ENCODE data around the gene CCDC149. TPM values are rescaled to one million over a fixed set of nuclear protein-coding genes. Genes with fewer than 3 reads are reported as not detected.
"Not testable (repeated sequence)": the region's sequence is repeated elsewhere in the genome, so short reads cannot be mapped to it uniquely, and the experiment has no call there.

The CCDC149 gene
- total and polyA plus RNA-seq, 11 donors: 5.8 to 14.7 (median 9.9) TPM

- WGBS, 4 donors: 87 to 94% (median 93%) methylated on average over 5 to 6 of the region's 6 CpGs
- H3K27ac ChIP-seq: no peak overlapping the region
- DNase-seq (no peak), ATAC-seq (no peak)
- H3K9me3 ChIP-seq: peaks cover 0 to 8% (median 0%) of the 10 kb centered on the region in 12 donors
- no peak overlapping the region for H3K4me3 ChIP-seq
- H3K4me1 ChIP-seq: peaks cover 0 to 21% (median 8%) of the 10 kb centered on the region in 12 donors
- TF ChIP-seq CTCF (IDR thresholded peaks at IDR 0.05): no peak
- TF ChIP-seq POLR2A (IDR thresholded peaks at IDR 0.05): no peak
- H3K36me3 ChIP-seq: peaks cover 0 to 13% (median 7%) of the 10 kb centered on the region in 9 donors
- intact Hi-C loops (cut with DNase I): loop anchor here in 7 of 10 donors (5.0 to 10.0 kb wide), 11 partner anchors 60 to 430 kb away; partner anchors contain the start of genes DHX15 (in 3 of the 7), LGI2 (in 1 of the 7), SEPSECS (in 1 of the 7) and SOD3 (in 1 of the 7)
- H3K27me3 ChIP-seq: no peaks in the 10 kb centered on the region
Observed at GRCh38 chr4:24914460-24914859, 1.6 kb upstream of the CCDC149 start.

- Histone ChIP-seq H3K4me1 (peaks cover 0 to 21% (median 8%) of the 10 kb centered on the region in 12 donors), H3K4me3 (peak overlapping the region; percentile 12 to 93 (median 66)), H3K9me3 (peaks cover 0 to 8% (median 0%) of the 10 kb centered on the region in 12 donors), H3K27me3 (no peaks in the 10 kb centered on the region), H3K36me3 (peaks cover 0 to 25% (median 14%) of the 10 kb centered on the region in 9 donors), H3K27ac (peak overlapping the region; percentile 79 to 98 (median 91))
- TF ChIP-seq POLR2A (IDR thresholded peaks at IDR 0.05): no peak
- TF ChIP-seq CTCF (IDR thresholded peaks at IDR 0.05): no peak
- WGBS, 4 donors: 16 to 40% (median 17%) methylated on average over 9 to 25 of the region's 25 CpGs
- DNase-seq (no peak), ATAC-seq (no peak)
- intact Hi-C loops (cut with DNase I): loop anchor here in 7 of 10 donors (2.0 to 10.0 kb wide), 13 partner anchors 62 to 428 kb away; partner anchors contain the start of genes DHX15 (in 3 of the 7), LGI2 (in 1 of the 7), SEPSECS (in 1 of the 7) and SOD3 (in 1 of the 7)
Observed at GRCh38 chr4:24913119-24913485, 260 bp upstream of the CCDC149 start.

- peaks cover 0 to 21% (median 8%) of the 10 kb centered on the region in 12 donors for H3K4me1 ChIP-seq
- H3K9me3 ChIP-seq: peaks cover 0 to 8% (median 0%) of the 10 kb centered on the region in 12 donors
- ATAC-seq (no peak), DNase-seq (no peak)
- no peak overlapping the region for H3K4me3 ChIP-seq
- peaks cover 0 to 25% (median 14%) of the 10 kb centered on the region in 9 donors for H3K36me3 ChIP-seq
- TF ChIP-seq CTCF (IDR thresholded peaks at IDR 0.05): no peak
- TF ChIP-seq POLR2A (IDR thresholded peaks at IDR 0.05): no peak
- H3K27ac ChIP-seq: no peak overlapping the region
- no peaks in the 10 kb centered on the region for H3K27me3 ChIP-seq
- intact Hi-C loops (cut with DNase I): loop anchor here in 7 of 10 donors (5.0 to 10.0 kb wide), 11 partner anchors 64 to 426 kb away; partner anchors contain the start of genes DHX15 (in 3 of the 7), LGI2 (in 1 of the 7), SEPSECS (in 1 of the 7) and SOD3 (in 1 of the 7)
- 91 to 100% (median 100%) methylated on average over 1 of the region's 1 CpG for WGBS, 4 donors
Observed at GRCh38 chr4:24910499-24910898, 2.3 kb downstream of the CCDC149 start.

- H3K27me3 ChIP-seq, DNase-seq, H3K9me3 ChIP-seq, ATAC-seq, H3K4me3 ChIP-seq, H3K27ac ChIP-seq: not testable (repeated sequence)
- H3K36me3 ChIP-seq: peaks cover 0 to 25% (median 14%) of the 10 kb centered on the region in 9 donors
- intact Hi-C loops (cut with DNase I): loop anchor here in 7 of 10 donors (5.0 to 10.0 kb wide), 11 partner anchors 65 to 425 kb away; partner anchors contain the start of genes DHX15 (in 3 of the 7), LGI2 (in 1 of the 7), SEPSECS (in 1 of the 7) and SOD3 (in 1 of the 7)
- WGBS, 4 donors: 93 to 95% (median 94%) methylated on average over 3 of the region's 3 CpGs
- peaks cover 0 to 21% (median 8%) of the 10 kb centered on the region in 12 donors for H3K4me1 ChIP-seq
Observed at GRCh38 chr4:24909606-24910005, 3.2 kb downstream of the CCDC149 start.

Data from heart left ventricle (tissue), 16 donors.